ENCODE measurements around the gene PRSS36. TPM values are rescaled to one million over a fixed set of nuclear protein-coding genes. Genes with fewer than 3 reads are reported as not detected.

Gene PRSS36
- total RNA-seq, 1 donor from 2014 or later: 0.60 TPM

GRCh38 chr16:31136287-31136662, 13.6 kb downstream of the PRSS36 start:
- Mint-ChIP-seq H3K27me3 (no peaks in the 10 kb centered on the region), H3K9me3 (no peaks in the 10 kb centered on the region), H3K4me1 (no peaks in the 10 kb centered on the region), H3K36me3 (ENCODE audit: low read depth) (peaks cover 22% of the 10 kb centered on the region), H3K4me3 (no peak overlapping the region), H3K27ac (no peak overlapping the region)
- ChIA-PET CTCF (no interaction called here), POLR2A (interaction anchor here (0.5 to 1.4 kb wide), 3 partner anchors 19 to 181 kb away, joined by 3 to 7 read pairs (median 6); partner anchors contain the start of genes FUS and KAT8)
- TF ChIP-seq, protein P1, sequence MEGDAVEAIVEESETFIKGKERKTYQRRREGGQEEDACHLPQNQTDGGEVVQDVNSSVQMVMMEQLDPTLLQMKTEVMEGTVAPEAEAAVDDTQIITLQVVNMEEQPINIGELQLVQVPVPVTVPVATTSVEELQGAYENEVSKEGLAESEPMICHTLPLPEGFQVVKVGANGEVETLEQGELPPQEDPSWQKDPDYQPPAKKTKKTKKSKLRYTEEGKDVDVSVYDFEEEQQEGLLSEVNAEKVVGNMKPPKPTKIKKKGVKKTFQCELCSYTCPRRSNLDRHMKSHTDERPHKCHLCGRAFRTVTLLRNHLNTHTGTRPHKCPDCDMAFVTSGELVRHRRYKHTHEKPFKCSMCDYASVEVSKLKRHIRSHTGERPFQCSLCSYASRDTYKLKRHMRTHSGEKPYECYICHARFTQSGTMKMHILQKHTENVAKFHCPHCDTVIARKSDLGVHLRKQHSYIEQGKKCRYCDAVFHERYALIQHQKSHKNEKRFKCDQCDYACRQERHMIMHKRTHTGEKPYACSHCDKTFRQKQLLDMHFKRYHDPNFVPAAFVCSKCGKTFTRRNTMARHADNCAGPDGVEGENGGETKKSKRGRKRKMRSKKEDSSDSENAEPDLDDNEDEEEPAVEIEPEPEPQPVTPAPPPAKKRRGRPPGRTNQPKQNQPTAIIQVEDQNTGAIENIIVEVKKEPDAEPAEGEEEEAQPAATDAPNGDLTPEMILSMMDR (IDR thresholded peaks at IDR 0.05): no peak
- DNase-seq (no peak), ATAC-seq (ENCODE audit: low read depth) (no peak)
- intact Hi-C loops (cut with micrococcal nuclease): no loop called here

DNA sequence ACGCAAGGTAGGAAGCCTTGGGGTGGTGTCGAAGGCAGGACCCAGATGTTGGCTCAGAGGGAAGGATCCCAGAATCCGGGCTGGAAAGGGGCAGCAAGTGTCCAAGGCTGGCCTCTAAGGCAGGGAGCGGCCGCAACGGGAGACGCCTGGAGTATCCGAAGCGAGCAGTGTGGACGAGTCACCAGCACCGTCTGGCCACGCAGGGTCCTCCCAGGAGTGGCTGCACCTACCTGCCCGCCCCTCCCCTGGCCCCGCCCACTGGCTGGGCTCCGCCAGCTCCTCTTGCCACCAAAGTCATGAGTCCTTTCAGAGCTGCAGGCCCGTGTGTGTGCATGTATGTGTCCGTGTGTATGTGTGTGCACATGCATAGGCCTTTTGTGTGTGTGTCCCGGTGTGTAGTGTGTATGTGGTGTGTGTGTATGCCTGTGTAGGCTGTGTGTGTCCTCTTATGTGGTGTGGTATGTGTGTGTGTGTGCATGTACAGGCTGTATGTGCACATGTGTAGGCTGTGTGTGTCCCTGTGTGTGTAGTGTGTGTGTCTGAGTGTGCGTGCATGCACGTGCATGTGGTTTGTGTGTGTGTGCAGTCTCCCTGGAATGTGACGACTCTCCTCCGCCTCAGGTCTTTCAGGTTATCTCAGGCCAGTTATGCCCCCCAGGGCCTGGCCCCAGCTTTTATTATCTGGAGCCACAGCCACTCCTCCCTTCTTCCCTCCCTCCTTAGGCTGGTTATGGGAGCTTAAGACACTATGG, 14.2 kb downstream of the PRSS36 start, which contains the start of gene PRSS8:
Gene PRSS8, minus strand, starts transcription at position 193 of the 752 bp plus-strand sequence. CDS start 229 bp downstream, outside the sequence.
- no peak within 1 kb of the TSS for H3K27ac Mint-ChIP-seq
- no peak for DNase-seq
- POLR2A ChIA-PET: interaction anchor here (0.5 to 1.4 kb wide), 4 partner anchors 18 to 180 kb away, joined by 3 to 7 read pairs (median 4); partner anchors contain the start of genes FUS, KAT8, ZNF646 and ZNF668
- peaks cover 27% of the 10 kb centered on the region for H3K36me3 Mint-ChIP-seq (ENCODE audit: low read depth)
- H3K27me3 Mint-ChIP-seq: no peaks in the 10 kb centered on the region
- TF ChIP-seq, protein P1 (IDR thresholded peaks at IDR 0.05): no peak
- no peaks in the 10 kb centered on the region for H3K9me3 Mint-ChIP-seq
- no peaks in the 10 kb centered on the region for H3K4me1 Mint-ChIP-seq
- intact Hi-C loops (cut with micrococcal nuclease): no loop called here
- H3K4me3 Mint-ChIP-seq: no peak within 1 kb of the TSS
- CTCF ChIA-PET: interaction anchor here (1.2 kb wide), 1 partner anchor 16 kb away, joined by 3 read pairs; no protein-coding TSS in a partner anchor
- no peak for ATAC-seq (ENCODE audit: low read depth)

- peaks cover 34% of the 10 kb centered on the region for H3K36me3 Mint-ChIP-seq (ENCODE audit: low read depth)
- H3K27me3 Mint-ChIP-seq: no peaks in the 10 kb centered on the region
- ATAC-seq (ENCODE audit: low read depth): no peak
- no peak for DNase-seq
- H3K4me3 Mint-ChIP-seq: no peak overlapping the region
- ChIA-PET CTCF (interaction anchor here (1.2 kb wide), 1 partner anchor 15 kb away, joined by 3 read pairs; no protein-coding TSS in a partner anchor), POLR2A (interaction anchor here (1.3 kb wide), 1 partner anchor 61 kb away, joined by 3 read pairs; the partner anchor contains the start of genes ZNF646 and ZNF668)
- TF ChIP-seq, protein P1 (IDR thresholded peaks at IDR 0.05): no peak
- H3K4me1 Mint-ChIP-seq: no peaks in the 10 kb centered on the region
- H3K9me3 Mint-ChIP-seq: no peaks in the 10 kb centered on the region
- H3K27ac Mint-ChIP-seq: no peak overlapping the region
- intact Hi-C loops (cut with micrococcal nuclease): no loop called here
Measured at GRCh38 chr16:31134625-31135534, 15.0 kb downstream of the PRSS36 start.

GRCh38 chr16:31134091-31134571, 15.7 kb downstream of the PRSS36 start:
- Mint-ChIP-seq H3K27me3 (no peaks in the 10 kb centered on the region), H3K4me1 (no peaks in the 10 kb centered on the region), H3K36me3 (ENCODE audit: low read depth) (peaks cover 40% of the 10 kb centered on the region), H3K27ac (no peak overlapping the region), H3K9me3 (no peaks in the 10 kb centered on the region), H3K4me3 (no peak overlapping the region)
- TF ChIP-seq, protein P1 (IDR thresholded peaks at IDR 0.05): no peak
- intact Hi-C loops (cut with micrococcal nuclease): no loop called here
- no peak for ATAC-seq (ENCODE audit: low read depth)
- ChIA-PET POLR2A (interaction anchor here (0.6 kb wide), 1 partner anchor 293 kb away, joined by 3 read pairs; no protein-coding TSS in a partner anchor), CTCF (no interaction called here)
- DNase-seq: no peak

Data from activated B cell treated with CpG ODN at 0.5 μM for 24 hours (primary cell).